Lung (tissue), 16 donors: ENCODE data around the gene C11orf91. TPM values are rescaled to one million over a fixed set of nuclear protein-coding genes. Genes with fewer than 3 reads are reported as not detected.

Experiments used
- ATAC-seq: fragments of 200-7000 bp; cut with Tn5 transposase; one replicate; pipeline ENCODE4 v1.9.1; 2020; ENCODE audit warnings: moderate number of reproducible peaks; ENCODE audit not compliant: insufficient read depth, low FRiP score
- DNase-seq, 3 donors: peaks; one replicate each; pipeline ENCODE4 v3.0.0-alpha.2; 2013 to 2017
- H3K27ac ChIP-seq, 2 donors: one replicate each; pipeline ENCODE4 v1.5.1; 2013; ENCODE audit warnings: mild to moderate bottlenecking in 2 of 2, moderate library complexity in 2 of 2, control low read depth in 1 of 2, inconsistent platforms in 1 of 2, low read depth in 1 of 2, low read length in 1 of 2
- H3K27me3 ChIP-seq, 3 donors: one replicate each; pipeline ENCODE4 v1.5.1; 2013; ENCODE audit warnings: low read length in 2 of 3; ENCODE audit not compliant: control insufficient read depth in 3 of 3, insufficient read depth in 3 of 3
- H3K36me3 ChIP-seq, 4 donors: one replicate each; pipeline ENCODE4 v1.5.1; 2013; ENCODE audit warnings: low read length in 4 of 4, mild to moderate bottlenecking in 1 of 4, moderate library complexity in 1 of 4; ENCODE audit not compliant: control insufficient read depth in 4 of 4, insufficient read depth in 4 of 4
- H3K4me1 ChIP-seq, 5 donors: one replicate each; pipeline ENCODE4 v1.5.1; 2013; ENCODE audit warnings: low read length in 5 of 5, mild to moderate bottlenecking in 2 of 5, moderate library complexity in 1 of 5; ENCODE audit not compliant: control insufficient read depth in 5 of 5, insufficient read depth in 5 of 5
- H3K4me3 ChIP-seq: one replicate; pipeline ENCODE4 v1.5.1; 2013; ENCODE audit warnings: mild to moderate bottlenecking, control low read depth, moderate library complexity
- H3K9ac ChIP-seq, 2 donors: one replicate each; pipeline ENCODE4 v1.5.1; 2013; ENCODE audit warnings: low read length in 2 of 2, control low read depth in 1 of 2; ENCODE audit not compliant: insufficient read depth in 1 of 2
- H3K9me3 ChIP-seq, 4 donors: one replicate each; pipeline ENCODE4 v1.5.1; 2013; ENCODE audit warnings: low read length in 3 of 4, mild to moderate bottlenecking in 1 of 4, moderate library complexity in 1 of 4; ENCODE audit not compliant: control insufficient read depth in 4 of 4, insufficient read depth in 3 of 4
- CTCF ChIP-seq: IDR thresholded peaks from 2 replicates; pipeline ENCODE4 v1.5.1; 2012; ENCODE audit warnings: mild to moderate bottlenecking; ENCODE audit errors: control extremely low read depth, extremely low read depth
- WGBS, 2 donors: extraction: QIAGEN DNeasy Blood & Tissue Kit; methylation state at CpG; one replicate each; pipeline ENCODE4 v1.1.7; 2013; 5-methylcytosine and 5-hydroxymethylcytosine counted together
- long read RNA-seq, 5 donors: transcript quantifications; one replicate each; lab custom pipeline, GENCODE V29; 2026
- polyA plus RNA-seq, 2 donors: library from polyadenylated mRNA; stranded (reverse); fragments of 200-250 nt; gene quantifications; one replicate each; pipeline ENCODE4 v1.2.1, GENCODE V29; 2013
- total RNA-seq, 2 donors: library from RNA; depleted of rRNA in 1 of 2; stranded (reverse); fragments of >200 nt in 1 of 2; gene quantifications; one replicate each; pipeline ENCODE4 v1.2.1, GENCODE V29; 2014 to 2021
- donor health status: control.
- donor health status: control.
- donor health status: Bipolar disorder and iron deficiency.
- donor health status: healthy.
- donor health status: DM: yes; HTN: yes; CAD: no.

C11orf91 gene
- total RNA-seq, result 1 to 10 TPM in 1 of 2 donors, not detected in 1; 3.6 TPM
- under 1 TPM in 1 of 2 donors, not detected in 1; 0.58 TPM for polyA plus RNA-seq
- long read RNA-seq, donor 1, result 0 reads
- long read RNA-seq, donor 2, result 0 reads
- long read RNA-seq, donor 3, result 0 reads
- long read RNA-seq, donor 4, result 0 reads
- long read RNA-seq, donor 5, result 0 reads

GRCh38 chr11:33700502-33701271 lies at the start of gene C11orf91:
TSS of gene C11orf91 (minus strand) at chr11:33700826. CDS start at chr11:33700740, 86 bp downstream.
- Histone ChIP-seq H3K36me3 (peaks cover 0 to 5% (median 2%) of the 10 kb centered on the region in 4 donors), H3K27ac (peak within 1 kb of the TSS; percentile 87 to 92), H3K4me3 (peak within 1 kb of the TSS; percentile 38), H3K27me3 (no peaks in the 10 kb centered on the region), H3K4me1 (peaks cover 11 to 39% (median 26%) of the 10 kb centered on the region in 5 donors), H3K9me3 (no peaks in the 10 kb centered on the region), H3K9ac (peak within 1 kb of the TSS; percentile 12 to 63)
- DNase-seq (peak; percentile 99), ATAC-seq (peak; percentile 86)
- no peak for TF ChIP-seq CTCF
- 0 to 1% methylated on average over 63 to 72 of the region's 72 CpGs for WGBS, 2 donors

GRCh38 chr11:33747979-33748378 lies 47.4 kb upstream of the C11orf91 start:
- Histone ChIP-seq H3K27me3 (no peaks in the 10 kb centered on the region), H3K4me3 (no peak overlapping the region), H3K9me3 (no peaks in the 10 kb centered on the region), H3K27ac (no peak overlapping the region), H3K4me1 (peaks cover 0 to 29% (median 0%) of the 10 kb centered on the region in 5 donors), H3K9ac (no peak overlapping the region), H3K36me3 (peaks cover 7 to 23% (median 10%) of the 10 kb centered on the region in 4 donors)
- 30 to 61% methylated on average over 2 of the region's 2 CpGs for WGBS, 2 donors
- peak in 2 of 3 donors; percentile 96 to 97 for DNase-seq
- no peak for TF ChIP-seq CTCF
- no peak for ATAC-seq

- 88 to 91% methylated on average over 5 of the region's 5 CpGs for WGBS, 2 donors
- Histone ChIP-seq H3K27me3 (no peaks in the 10 kb centered on the region), H3K36me3 (peaks cover 1 to 13% (median 5%) of the 10 kb centered on the region in 4 donors), H3K4me1 (peaks cover 0 to 22% (median 0%) of the 10 kb centered on the region in 5 donors), H3K27ac (no peak overlapping the region), H3K9me3 (no peaks in the 10 kb centered on the region), H3K4me3 (no peak overlapping the region), H3K9ac (no peak overlapping the region)
- peak in 2 of 3 donors; percentile 39 to 56 for DNase-seq
- no peak for TF ChIP-seq CTCF
- no peak for ATAC-seq
These were observed 42.7 kb upstream of the C11orf91 start for GRCh38 chr11:33743291-33743690.
